ENCODE data around the gene SLITRK3.

The SLITRK3 gene

DNA sequence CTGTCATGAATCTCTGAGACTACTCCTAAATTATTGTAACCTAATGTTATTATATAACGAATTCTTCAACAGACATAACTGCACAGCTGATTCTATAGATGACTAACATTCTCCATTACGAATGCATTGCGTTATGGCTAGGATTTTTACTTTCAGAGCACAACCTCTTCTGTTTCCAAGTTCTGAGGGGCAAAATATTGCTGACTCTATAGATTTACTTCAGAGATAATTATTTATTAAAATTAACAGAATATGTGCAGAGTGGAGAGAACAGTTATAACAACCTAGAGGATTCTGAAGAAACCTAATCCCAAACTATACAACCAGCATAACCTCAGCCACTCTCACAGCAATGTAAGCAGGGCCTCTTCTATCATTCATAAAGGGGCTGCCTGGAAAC is 25.9 kb downstream of the SLITRK3 start:
- TF ChIP-seq, protein P1, sequence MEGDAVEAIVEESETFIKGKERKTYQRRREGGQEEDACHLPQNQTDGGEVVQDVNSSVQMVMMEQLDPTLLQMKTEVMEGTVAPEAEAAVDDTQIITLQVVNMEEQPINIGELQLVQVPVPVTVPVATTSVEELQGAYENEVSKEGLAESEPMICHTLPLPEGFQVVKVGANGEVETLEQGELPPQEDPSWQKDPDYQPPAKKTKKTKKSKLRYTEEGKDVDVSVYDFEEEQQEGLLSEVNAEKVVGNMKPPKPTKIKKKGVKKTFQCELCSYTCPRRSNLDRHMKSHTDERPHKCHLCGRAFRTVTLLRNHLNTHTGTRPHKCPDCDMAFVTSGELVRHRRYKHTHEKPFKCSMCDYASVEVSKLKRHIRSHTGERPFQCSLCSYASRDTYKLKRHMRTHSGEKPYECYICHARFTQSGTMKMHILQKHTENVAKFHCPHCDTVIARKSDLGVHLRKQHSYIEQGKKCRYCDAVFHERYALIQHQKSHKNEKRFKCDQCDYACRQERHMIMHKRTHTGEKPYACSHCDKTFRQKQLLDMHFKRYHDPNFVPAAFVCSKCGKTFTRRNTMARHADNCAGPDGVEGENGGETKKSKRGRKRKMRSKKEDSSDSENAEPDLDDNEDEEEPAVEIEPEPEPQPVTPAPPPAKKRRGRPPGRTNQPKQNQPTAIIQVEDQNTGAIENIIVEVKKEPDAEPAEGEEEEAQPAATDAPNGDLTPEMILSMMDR (IDR thresholded peaks at IDR 0.05; ENCODE audit: control extremely low read depth, extremely low read depth, low read depth, missing control alignments): no peak
- DNase-seq (ENCODE audit: extremely low spot score): no peak
- ChIA-PET CTCF (interaction anchor here (1.2 to 1.4 kb wide), 2 partner anchors 26 to 88 kb away, joined by 3 read pairs; partner anchors contain the start of gene SLITRK3), POLR2A (no interaction called here)

DNA sequence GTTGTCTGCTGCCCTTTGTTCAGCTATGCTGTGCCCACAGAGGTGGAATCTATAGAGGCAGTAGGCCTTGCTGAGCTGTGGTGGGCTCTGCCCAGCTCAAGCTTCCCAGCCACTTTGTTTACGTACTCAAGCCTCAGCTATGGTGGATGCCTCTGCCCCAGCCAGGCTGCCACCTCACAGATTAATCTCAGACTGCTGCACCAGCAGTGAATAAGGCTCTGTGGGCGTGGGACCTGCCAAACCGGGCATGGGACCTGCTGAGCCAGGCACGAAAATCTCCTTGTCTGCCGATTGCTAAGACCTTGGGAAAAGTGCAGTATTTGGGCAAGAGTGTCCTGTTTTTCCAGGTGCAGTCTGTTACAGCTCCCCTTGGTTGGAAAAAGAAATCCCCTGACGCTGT is 26.8 kb downstream of the SLITRK3 start:
- ChIA-PET POLR2A (no interaction called here), CTCF (interaction anchor here (1.2 to 1.4 kb wide), 3 partner anchors 16 to 89 kb away, joined by 3 to 7 read pairs (median 3); no protein-coding TSS in a partner anchor)
- no peak for DNase-seq (ENCODE audit: extremely low spot score)
- TF ChIP-seq, protein P1 (IDR thresholded peaks at IDR 0.05; ENCODE audit: control extremely low read depth, extremely low read depth, low read depth, missing control alignments): no peak

DNA sequence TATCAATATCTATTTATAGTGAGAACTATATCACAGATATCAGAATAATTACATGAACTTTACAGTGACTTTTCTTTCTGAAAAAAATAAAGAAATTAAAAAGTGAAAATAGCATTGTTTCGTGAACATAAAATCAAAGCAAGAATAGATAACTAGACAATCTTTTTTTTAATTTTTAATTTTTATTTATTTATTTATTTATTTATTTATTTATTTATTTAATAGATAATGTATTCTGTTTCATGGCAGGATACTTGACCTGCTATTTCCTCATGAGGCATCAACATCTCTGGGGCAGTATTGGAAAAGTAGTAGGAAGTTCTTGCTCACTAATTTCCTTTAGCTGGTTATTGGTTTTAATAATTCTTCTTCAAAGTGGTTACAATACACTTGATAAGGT is 33.3 kb downstream of the SLITRK3 start:
- no peak for DNase-seq (ENCODE audit: extremely low spot score)
- CTCF ChIA-PET: no interaction called here
- TF ChIP-seq, protein P1 (IDR thresholded peaks at IDR 0.05; ENCODE audit: control extremely low read depth, extremely low read depth, low read depth, missing control alignments): no peak
- POLR2A ChIA-PET: no interaction called here

GRCh38 chr3:165159760-165160421 is 36.3 kb downstream of the SLITRK3 start:
- TF ChIP-seq, protein P1 (IDR thresholded peaks at IDR 0.05; ENCODE audit: control extremely low read depth, extremely low read depth, low read depth, missing control alignments): no peak
- CTCF ChIA-PET: no interaction called here
- POLR2A ChIA-PET: no interaction called here
- DNase-seq (ENCODE audit: extremely low spot score): no peak

GRCh38 chr3:165158011-165158410 is 38.2 kb downstream of the SLITRK3 start:
- ChIA-PET CTCF (interaction anchor here (1.4 to 2.2 kb wide), 2 partner anchors 9 to 11 kb away, joined by 3 to 4 read pairs; no protein-coding TSS in a partner anchor), POLR2A (no interaction called here)
- DNase-seq (ENCODE audit: extremely low spot score): no peak
- TF ChIP-seq, protein P1 (IDR thresholded peaks at IDR 0.05; ENCODE audit: control extremely low read depth, extremely low read depth, low read depth, missing control alignments): no peak

- TF ChIP-seq, protein P1 (IDR thresholded peaks at IDR 0.05; ENCODE audit: control extremely low read depth, extremely low read depth, low read depth, missing control alignments): no peak
- DNase-seq (ENCODE audit: extremely low spot score): no peak
- CTCF ChIA-PET: interaction anchor here (1.4 to 2.2 kb wide), 2 partner anchors 10 to 12 kb away, joined by 3 to 4 read pairs; no protein-coding TSS in a partner anchor
- POLR2A ChIA-PET: no interaction called here
Observed at GRCh38 chr3:165156757-165157420, 39.3 kb downstream of the SLITRK3 start.

Measured in GM10248 (cell line).